Body of pancreas (tissue), 4 donors: ENCODE results near the gene ADAMTSL1.

ENCODE experiments used
- CTCF ChIP-seq, 7 experiments: fragments of 450-650 bp in 4 of 7; fragments of 200-600 bp in 3 of 7; sonication (generic) in 3 of 7; IDR thresholded peaks; one replicate each; pipeline ENCODE4 v1.5.1; 2016 to 2019; ENCODE audit warnings: antibody characterized with exemption in 7 of 7
- POLR2A ChIP-seq, 3 donors: fragments of 450-650 bp; IDR thresholded peaks; one replicate each; pipeline ENCODE4 v1.6.1; 2016; ENCODE audit warnings: antibody characterized with exemption in 3 of 3, mild to moderate bottlenecking in 2 of 3

- TF ChIP-seq POLR2A (IDR thresholded peaks at IDR 0.05): no peak
- no peak for TF ChIP-seq CTCF (IDR thresholded peaks at IDR 0.05)
Measured at GRCh38 chr9:18675973-18676372, 202.0 kb downstream of the ADAMTSL1 start.
